Measurements from ENCODE around the gene TRPM7. TPM values are rescaled to one million over a fixed set of nuclear protein-coding genes. Genes with fewer than 3 reads are reported as not detected.

Gene TRPM7
- total RNA-seq, 4 donors from 2014 or later: 31.3 to 63.8 (median 41.9) TPM

- DNase-seq (ENCODE audit: low spot score in 2 of 2): no peak
- 88% methylated on average over 7 of the region's 7 CpGs for WGBS, 2 donors
- H3K4me3 ChIP-seq (ENCODE audit: low read depth, poor library complexity, severe bottlenecking): no peak overlapping the region
- intact Hi-C loops (cut with DNase I; ENCODE audit: low total_unique reads): no loop called here
- TF ChIP-seq POLR2A (IDR thresholded peaks at IDR 0.05): no peak
- TF ChIP-seq, protein P1, sequence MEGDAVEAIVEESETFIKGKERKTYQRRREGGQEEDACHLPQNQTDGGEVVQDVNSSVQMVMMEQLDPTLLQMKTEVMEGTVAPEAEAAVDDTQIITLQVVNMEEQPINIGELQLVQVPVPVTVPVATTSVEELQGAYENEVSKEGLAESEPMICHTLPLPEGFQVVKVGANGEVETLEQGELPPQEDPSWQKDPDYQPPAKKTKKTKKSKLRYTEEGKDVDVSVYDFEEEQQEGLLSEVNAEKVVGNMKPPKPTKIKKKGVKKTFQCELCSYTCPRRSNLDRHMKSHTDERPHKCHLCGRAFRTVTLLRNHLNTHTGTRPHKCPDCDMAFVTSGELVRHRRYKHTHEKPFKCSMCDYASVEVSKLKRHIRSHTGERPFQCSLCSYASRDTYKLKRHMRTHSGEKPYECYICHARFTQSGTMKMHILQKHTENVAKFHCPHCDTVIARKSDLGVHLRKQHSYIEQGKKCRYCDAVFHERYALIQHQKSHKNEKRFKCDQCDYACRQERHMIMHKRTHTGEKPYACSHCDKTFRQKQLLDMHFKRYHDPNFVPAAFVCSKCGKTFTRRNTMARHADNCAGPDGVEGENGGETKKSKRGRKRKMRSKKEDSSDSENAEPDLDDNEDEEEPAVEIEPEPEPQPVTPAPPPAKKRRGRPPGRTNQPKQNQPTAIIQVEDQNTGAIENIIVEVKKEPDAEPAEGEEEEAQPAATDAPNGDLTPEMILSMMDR (IDR thresholded peaks at IDR 0.05): no peak
Measured at GRCh38 chr15:50549326-50549725, 137.3 kb downstream of the TRPM7 start.

DNA sequence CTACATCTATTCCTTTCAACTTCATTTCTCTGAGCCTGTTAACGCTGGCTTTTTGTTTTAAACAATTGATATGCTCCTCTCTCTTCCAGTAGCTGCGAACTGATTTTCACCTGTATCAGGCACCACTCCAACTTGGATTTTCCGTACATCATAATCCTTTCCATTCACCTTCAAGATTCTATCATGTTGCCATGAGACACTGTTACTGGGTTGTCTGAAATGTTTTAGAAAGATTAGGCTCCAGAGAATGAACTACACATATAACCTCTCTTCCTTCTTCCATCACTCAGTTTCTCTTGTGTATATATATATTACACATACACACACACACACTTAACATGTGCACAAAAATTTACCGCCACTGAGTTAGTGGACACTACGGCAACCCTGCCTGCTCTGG is 140.0 kb downstream of the TRPM7 start, which contains the start of gene USP50:
TSS of gene USP50 (minus strand) at position 101 of the 400 bp plus-strand sequence. CDS start 141 bp downstream, outside the sequence.
- 86% methylated on average over 5 of the region's 5 CpGs for WGBS, 2 donors
- intact Hi-C loops (cut with DNase I; ENCODE audit: low total_unique reads): no loop called here
- no peak within 1 kb of the TSS for H3K4me3 ChIP-seq (ENCODE audit: low read depth, poor library complexity, severe bottlenecking)
- no peak for DNase-seq (ENCODE audit: low spot score in 2 of 2)
- TF ChIP-seq, protein P1 (IDR thresholded peaks at IDR 0.05): no peak
- TF ChIP-seq POLR2A (IDR thresholded peaks at IDR 0.05): no peak

DNA sequence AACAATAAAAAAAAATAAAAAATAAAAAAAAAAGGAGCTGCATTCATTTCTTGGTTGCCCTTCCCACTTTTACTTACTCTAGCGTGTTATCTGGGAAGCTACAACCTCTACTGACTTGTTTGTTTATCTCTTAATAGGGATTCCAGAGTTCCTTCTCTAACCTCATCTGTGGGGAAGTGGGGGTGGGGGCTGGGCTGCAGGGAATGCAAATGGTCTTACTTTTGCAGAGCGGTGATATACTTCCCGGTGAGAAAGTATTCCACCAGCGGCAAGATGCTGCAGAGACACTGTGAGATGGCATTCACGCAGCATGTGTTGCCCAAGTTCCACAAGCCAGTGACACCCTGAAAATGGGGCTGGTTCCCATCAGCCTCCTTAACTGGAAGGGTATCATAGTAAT is 142.2 kb downstream of the TRPM7 start:
- no peak for DNase-seq (ENCODE audit: low spot score in 2 of 2)
- intact Hi-C loops (cut with DNase I; ENCODE audit: low total_unique reads): no loop called here
- H3K4me3 ChIP-seq (ENCODE audit: low read depth, poor library complexity, severe bottlenecking): no peak overlapping the region
- TF ChIP-seq POLR2A (IDR thresholded peaks at IDR 0.05): no peak
- TF ChIP-seq, protein P1 (IDR thresholded peaks at IDR 0.05): no peak
- WGBS, 2 donors: 73 to 92% methylated on average over 5 of the region's 5 CpGs

DNA sequence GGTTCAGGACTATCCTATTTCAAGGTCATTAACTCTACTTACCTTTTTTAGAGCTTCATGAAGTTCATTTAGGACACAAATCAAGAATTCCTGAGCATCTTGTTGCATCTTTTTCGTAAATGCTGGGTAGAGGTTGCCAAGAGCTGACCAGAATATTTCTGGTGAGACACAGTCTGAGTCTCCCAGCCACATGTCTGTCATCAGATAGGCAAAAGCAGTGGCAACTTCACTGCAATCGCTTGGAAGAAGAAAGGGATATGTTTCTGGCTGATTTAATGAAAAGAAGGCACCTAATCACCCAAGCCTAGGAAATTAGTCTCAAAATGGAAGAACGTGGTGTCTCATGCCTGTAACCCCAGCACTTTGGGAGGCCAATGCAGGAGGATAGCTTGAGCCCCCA is 143.0 kb downstream of the TRPM7 start:
- intact Hi-C loops (cut with DNase I; ENCODE audit: low total_unique reads): no loop called here
- TF ChIP-seq, protein P1 (IDR thresholded peaks at IDR 0.05): no peak
- TF ChIP-seq POLR2A (IDR thresholded peaks at IDR 0.05): no peak
- DNase-seq (ENCODE audit: low spot score in 2 of 2): no peak
- H3K4me3 ChIP-seq (ENCODE audit: low read depth, poor library complexity, severe bottlenecking): no peak overlapping the region
- 71 to 86% methylated on average over 3 of the region's 3 CpGs for WGBS, 2 donors

DNA sequence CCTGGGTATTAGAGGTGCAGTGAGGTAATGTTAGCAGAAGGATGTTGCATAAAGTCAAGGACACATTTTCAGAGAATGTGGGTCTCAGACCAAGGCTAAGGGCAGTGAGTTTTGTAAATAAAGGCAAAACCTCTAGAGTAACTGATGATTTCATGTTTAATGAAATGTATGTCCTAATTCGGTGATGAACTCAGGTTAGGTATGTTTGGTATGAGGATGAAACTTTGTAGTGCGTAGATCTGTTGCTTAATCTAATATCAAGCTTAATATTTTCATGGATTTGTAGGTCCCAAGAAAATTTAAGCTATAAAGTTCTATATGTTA is 143.7 kb downstream of the TRPM7 start:
- intact Hi-C loops (cut with DNase I; ENCODE audit: low total_unique reads): no loop called here
- WGBS, 2 donors: 82% methylated on average over 2 of the region's 2 CpGs
- DNase-seq (ENCODE audit: low spot score in 2 of 2): no peak
- TF ChIP-seq, protein P1 (IDR thresholded peaks at IDR 0.05): no peak
- H3K4me3 ChIP-seq (ENCODE audit: low read depth, poor library complexity, severe bottlenecking): no peak overlapping the region

GRCh38 chr15:50531766-50532165 is 154.8 kb downstream of the TRPM7 start:
- TF ChIP-seq, protein P1 (IDR thresholded peaks at IDR 0.05): no peak
- no peak for TF ChIP-seq POLR2A (IDR thresholded peaks at IDR 0.05)
- WGBS, 2 donors: 68 to 80% methylated on average over 4 of the region's 4 CpGs
- H3K4me3 ChIP-seq (ENCODE audit: low read depth, poor library complexity, severe bottlenecking): no peak overlapping the region
- intact Hi-C loops (cut with DNase I; ENCODE audit: low total_unique reads): no loop called here
- DNase-seq (ENCODE audit: low spot score in 2 of 2): no peak

Measured in lower leg skin (tissue), 4 donors.